ENCODE measurements around the gene STAG2.

GRCh38 chrX:124127496-124127895 lies 166.0 kb downstream of the STAG2 start:
- TF ChIP-seq CTCF (IDR thresholded peaks at IDR 0.05; ENCODE audit: insufficient read depth, low read length) (no peak), POLR2AphosphoS5 (IDR thresholded peaks at IDR 0.05; ENCODE audit: low read depth) (no peak)
